HG03571 (cell line): Measurements from ENCODE around the gene QKI.
"Not testable (repeated sequence)": the region's sequence is repeated elsewhere in the genome, so short reads cannot be mapped to it uniquely, and the experiment has no call there.

Experiments used
- ATAC-seq: cut with Tn5 transposase; IDR thresholded peaks from one replicate; pipeline ENCODE4 v1.9.1; 2021; ENCODE audit not compliant: unreplicated experiment

QKI gene

GRCh38 chr6:163476946-163477345 is 62.4 kb downstream of the QKI start:
- ATAC-seq: not testable (repeated sequence)

- ATAC-seq: no peak
Measured at GRCh38 chr6:163483107-163483506, 68.6 kb downstream of the QKI start.

GRCh38 chr6:163485388-163485851 is 70.9 kb downstream of the QKI start:
- ATAC-seq: no peak

GRCh38 chr6:163486821-163487220 is 72.3 kb downstream of the QKI start:
- ATAC-seq: no peak

- no peak for ATAC-seq
Measured at GRCh38 chr6:163487606-163488005, 73.1 kb downstream of the QKI start.

GRCh38 chr6:163489584-163489983 is 75.1 kb downstream of the QKI start:
- ATAC-seq: no peak

- ATAC-seq: no peak
Measured at GRCh38 chr6:163490826-163491577, 76.5 kb downstream of the QKI start.

- ATAC-seq: no peak
Measured at GRCh38 chr6:163491737-163492300, 77.3 kb downstream of the QKI start.

- no peak for ATAC-seq
Measured at GRCh38 chr6:163494279-163494727, 79.8 kb downstream of the QKI start.

- ATAC-seq: no peak
Measured at GRCh38 chr6:163496205-163496604, 81.7 kb downstream of the QKI start.

- no peak for ATAC-seq
Measured at GRCh38 chr6:163500105-163500504, 85.6 kb downstream of the QKI start.

GRCh38 chr6:163501026-163501425 is 86.5 kb downstream of the QKI start:
- ATAC-seq: no peak

- no peak for ATAC-seq
Measured at GRCh38 chr6:163501439-163501838, 86.9 kb downstream of the QKI start.

- no peak for ATAC-seq
Measured at GRCh38 chr6:163504984-163505640, 90.6 kb downstream of the QKI start.

GRCh38 chr6:163507965-163508364 is 93.4 kb downstream of the QKI start:
- ATAC-seq: no peak

- ATAC-seq: no peak
Measured at GRCh38 chr6:163513003-163513402, 98.5 kb downstream of the QKI start.

- ATAC-seq: no peak
Measured at GRCh38 chr6:163513570-163514166, 99.2 kb downstream of the QKI start.

GRCh38 chr6:163516908-163517307 is 102.4 kb downstream of the QKI start:
- ATAC-seq: no peak

GRCh38 chr6:163520956-163521355 is 106.4 kb downstream of the QKI start:
- ATAC-seq: no peak

- no peak for ATAC-seq
Measured at GRCh38 chr6:163522033-163522432, 107.5 kb downstream of the QKI start.

GRCh38 chr6:163525926-163526325 is 111.4 kb downstream of the QKI start:
- no peak for ATAC-seq

- no peak for ATAC-seq
Measured at GRCh38 chr6:163526346-163526745, 111.8 kb downstream of the QKI start.
